Measurements from ENCODE around the gene TET3.

Gene TET3

GRCh38 chr2:74007711-74008110, 23.0 kb downstream of the TET3 start:
- DNase-seq: no peak

GRCh38 chr2:74008761-74009395, 24.2 kb downstream of the TET3 start:
- no peak for DNase-seq

- DNase-seq: no peak
These were observed 24.9 kb downstream of the TET3 start for GRCh38 chr2:74009577-74009976.

- DNase-seq: no peak
These were observed 25.4 kb downstream of the TET3 start for GRCh38 chr2:74010087-74010541.

GRCh38 chr2:74011246-74011645, 26.5 kb downstream of the TET3 start:
- no peak for DNase-seq

- no peak for DNase-seq
These were observed 30.1 kb downstream of the TET3 start for GRCh38 chr2:74014813-74015212.

GRCh38 chr2:74017223-74017622, 32.5 kb downstream of the TET3 start:
- no peak for DNase-seq

GRCh38 chr2:74019516-74019915, 34.8 kb downstream of the TET3 start:
- no peak for DNase-seq

- DNase-seq: no peak
These were observed 36.1 kb downstream of the TET3 start for GRCh38 chr2:74020702-74021406.

- no peak for DNase-seq
These were observed 36.7 kb downstream of the TET3 start for GRCh38 chr2:74021407-74021755.

GRCh38 chr2:74024216-74024615, 39.5 kb downstream of the TET3 start:
- DNase-seq: no peak

GRCh38 chr2:74025971-74026612, 41.4 kb downstream of the TET3 start:
- DNase-seq: no peak

- DNase-seq: no peak
These were observed 42.1 kb downstream of the TET3 start for GRCh38 chr2:74026687-74027241.

GRCh38 chr2:74027496-74027895, 42.8 kb downstream of the TET3 start:
- no peak for DNase-seq

GRCh38 chr2:74028290-74028689, 43.6 kb downstream of the TET3 start:
- DNase-seq: no peak

- no peak for DNase-seq
These were observed 44.0 kb downstream of the TET3 start for GRCh38 chr2:74028741-74029140.

- no peak for DNase-seq
These were observed 45.1 kb downstream of the TET3 start for GRCh38 chr2:74029714-74030397.

GRCh38 chr2:74031221-74031620, 46.5 kb downstream of the TET3 start:
- no peak for DNase-seq

- DNase-seq: no peak
These were observed 47.2 kb downstream of the TET3 start for GRCh38 chr2:74031959-74032287.

GRCh38 chr2:74033375-74033774, 48.7 kb downstream of the TET3 start:
- no peak for DNase-seq

Measured in activated CD4-positive, alpha-beta T cell treated with anti-CD3 and anti-CD28 coated beads, Interleukin-2, amount 50 U/mL, for 1 hour (primary cell).